HG02981 (cell line): ENCODE measurements around the gene GTF2F2.
"Not testable (repeated sequence)": the region's sequence is repeated elsewhere in the genome, so short reads cannot be mapped to it uniquely, and the experiment has no call there.

Experiments
- ATAC-seq: cut with Tn5 transposase; IDR thresholded peaks from one replicate; pipeline ENCODE4 v1.9.1; 2021; ENCODE audit warnings: mild to moderate bottlenecking, moderate library complexity; ENCODE audit not compliant: unreplicated experiment

Gene GTF2F2

DNA sequence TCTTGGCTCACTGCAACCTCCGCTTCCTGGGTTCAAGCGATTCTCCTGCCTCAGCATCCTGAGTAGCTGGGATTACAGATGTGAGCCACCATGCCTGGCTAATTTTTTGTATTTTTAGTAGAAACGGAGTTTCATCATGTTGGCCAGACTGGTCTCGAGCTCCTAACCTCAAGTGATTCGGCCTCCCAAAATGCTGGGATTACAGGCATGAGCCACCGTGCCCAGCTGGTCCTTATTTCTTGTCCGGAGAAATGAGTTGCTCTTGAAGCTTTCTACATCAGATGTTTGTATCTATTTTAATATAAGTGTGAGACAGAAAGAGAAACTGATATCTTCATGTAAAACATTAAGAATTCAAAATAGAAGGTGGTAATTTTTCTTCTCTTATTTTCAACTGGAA is 124.4 kb downstream of the GTF2F2 start:
- ATAC-seq: not testable (repeated sequence)

DNA sequence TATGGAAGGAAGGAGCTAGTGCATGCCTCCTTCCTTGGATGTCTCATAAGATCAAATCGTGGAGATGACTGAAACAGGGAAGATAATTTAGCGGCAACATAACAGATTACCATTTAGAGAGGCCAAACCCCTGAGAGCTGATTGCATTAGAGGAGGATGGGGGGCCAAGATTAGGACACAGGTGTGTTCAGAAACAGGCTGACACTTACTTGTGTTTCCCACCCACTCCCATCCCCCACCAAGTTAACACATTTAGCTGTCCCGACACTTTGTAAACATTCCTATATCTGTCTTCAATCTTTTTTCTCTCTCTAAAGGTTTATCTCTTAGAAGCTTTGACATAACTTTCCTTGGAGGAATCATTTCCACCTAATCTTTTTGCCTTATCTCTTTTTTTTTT is 129.4 kb downstream of the GTF2F2 start:
- ATAC-seq: no peak

DNA sequence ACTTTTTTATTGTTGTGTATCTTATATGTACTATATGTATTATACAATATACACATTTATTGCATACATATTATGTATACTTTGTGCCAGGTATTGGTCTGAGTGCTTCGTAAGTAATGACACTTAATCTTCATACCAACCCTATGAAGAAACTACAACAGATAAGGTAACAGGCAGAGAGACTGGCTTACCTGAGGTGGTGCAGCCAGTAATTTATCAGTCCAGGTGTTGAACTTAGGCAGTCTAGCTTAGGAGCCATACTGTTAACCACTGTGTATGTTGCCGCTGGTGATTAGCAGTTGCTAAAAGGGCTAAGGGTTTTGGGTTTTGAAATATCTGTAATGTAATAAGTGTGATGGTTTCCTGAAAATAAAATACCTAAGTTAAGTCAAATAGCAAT is 134.1 kb downstream of the GTF2F2 start:
- no peak for ATAC-seq

DNA sequence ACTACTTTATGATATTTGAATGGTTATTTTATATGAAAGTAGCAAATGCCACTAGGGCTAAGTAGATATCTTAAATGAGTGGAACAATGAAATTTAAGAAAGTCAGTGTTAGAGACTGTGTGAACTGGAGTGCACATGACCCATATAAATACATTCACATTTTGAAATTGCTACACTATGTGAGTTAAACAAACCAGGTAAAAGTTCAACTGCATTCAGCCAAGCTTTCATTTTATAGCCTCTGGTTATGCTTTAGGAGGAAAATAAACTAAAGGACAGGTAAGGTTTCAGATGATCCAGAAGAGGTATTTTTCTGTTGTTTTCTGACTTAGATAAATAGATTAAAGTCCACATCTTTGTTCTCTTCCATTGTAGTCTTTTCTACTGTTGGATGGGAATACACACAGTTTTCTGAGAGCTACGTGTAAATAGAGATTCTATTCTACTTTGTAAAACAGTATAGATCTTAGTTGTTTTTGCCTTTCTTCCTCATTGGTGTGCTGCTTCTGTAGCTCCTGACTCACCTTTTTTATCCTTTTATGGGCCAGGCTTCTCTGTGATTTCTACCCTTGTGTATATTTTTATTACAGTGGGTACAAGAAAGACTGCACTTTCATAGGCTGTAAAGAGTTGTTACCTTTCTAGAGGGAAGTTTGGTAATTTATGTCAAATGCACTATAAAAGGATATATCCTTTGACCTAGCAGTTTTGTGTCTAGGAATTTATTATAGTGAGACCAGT is 135.1 kb downstream of the GTF2F2 start:
- no peak for ATAC-seq

DNA sequence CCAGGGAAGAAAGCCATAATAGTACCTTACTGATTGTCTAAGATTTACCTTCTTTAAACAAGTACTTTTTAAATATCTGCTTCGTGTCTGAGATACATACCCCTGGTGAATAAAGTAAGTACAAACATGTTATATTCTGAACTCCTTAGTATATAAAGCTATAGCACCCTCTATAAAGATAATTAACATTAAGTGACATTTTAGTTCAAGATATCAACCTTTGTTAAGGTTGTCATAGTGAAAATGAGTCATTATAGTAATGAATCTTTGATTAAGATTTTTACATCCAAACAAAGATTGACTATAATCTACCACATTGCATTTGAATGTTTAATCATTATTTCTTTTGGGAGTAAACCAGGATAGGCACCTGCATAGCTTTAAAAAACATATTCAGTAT is 135.9 kb downstream of the GTF2F2 start:
- ATAC-seq: no peak

DNA sequence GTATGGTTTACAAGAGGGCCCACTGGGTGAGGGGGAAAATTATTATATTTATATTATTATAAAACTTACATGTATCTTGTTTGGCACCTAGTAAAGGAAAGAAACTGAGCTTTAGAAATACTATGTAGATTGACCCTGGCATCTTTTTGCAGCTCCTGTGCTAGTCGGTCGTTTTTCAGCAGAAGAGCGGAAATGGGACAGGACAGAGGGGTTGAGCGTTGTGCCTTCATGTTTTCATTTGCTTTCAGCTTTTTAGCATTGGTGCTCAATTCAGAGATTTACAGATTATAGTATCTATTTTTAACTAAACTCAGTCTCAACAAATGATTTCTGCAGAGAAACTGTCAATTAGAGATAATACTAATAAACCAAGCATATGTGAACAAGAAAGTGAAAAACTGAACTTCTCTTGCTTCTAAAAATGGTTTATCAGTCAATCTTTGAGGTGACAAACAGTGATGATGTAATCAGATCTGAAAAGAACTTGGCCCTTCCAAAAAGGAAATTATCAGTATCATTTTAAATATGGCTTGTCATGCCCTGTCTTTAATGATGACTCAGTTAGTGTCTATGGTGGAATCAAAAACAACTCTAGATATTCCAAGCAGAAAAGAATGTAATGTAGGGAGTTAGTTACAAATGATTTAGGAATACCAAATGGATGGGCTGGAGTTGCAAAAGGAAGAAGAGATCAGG is 137.5 kb downstream of the GTF2F2 start:
- no peak for ATAC-seq

DNA sequence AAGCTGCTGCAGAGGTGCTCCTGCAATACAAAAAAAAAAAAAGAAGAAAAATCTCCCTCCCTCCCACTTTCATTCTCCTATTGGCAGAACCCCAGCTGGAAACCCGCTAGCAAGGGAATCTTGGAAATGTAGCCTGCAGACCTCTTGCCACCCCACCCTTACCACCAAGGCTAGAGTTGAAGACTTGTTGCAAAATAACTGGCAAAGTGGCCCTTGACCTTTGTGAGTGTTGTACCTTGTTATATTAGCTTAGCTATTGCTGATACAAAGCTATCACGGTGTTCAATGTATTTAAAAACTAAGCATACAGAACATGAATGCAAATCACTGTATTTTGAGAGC is 138.0 kb downstream of the GTF2F2 start:
- no peak for ATAC-seq

DNA sequence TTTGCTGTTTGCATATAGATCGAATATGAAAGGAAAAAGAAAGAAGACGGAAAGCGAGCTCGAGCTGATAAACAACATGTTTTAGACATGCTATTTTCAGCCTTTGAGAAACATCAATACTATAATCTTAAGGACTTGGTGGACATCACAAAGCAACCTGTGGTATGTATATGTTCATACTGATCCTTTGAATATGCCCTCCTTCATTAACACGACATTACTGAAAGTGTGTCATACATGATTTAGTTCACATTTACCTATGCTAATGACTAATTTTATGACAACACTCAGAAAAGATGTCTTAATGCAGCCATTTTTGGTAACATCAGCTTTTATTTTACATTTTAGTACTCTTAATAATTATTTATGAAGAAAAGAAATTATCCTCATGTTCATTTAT is 146.9 kb downstream of the GTF2F2 start:
- no peak for ATAC-seq

DNA sequence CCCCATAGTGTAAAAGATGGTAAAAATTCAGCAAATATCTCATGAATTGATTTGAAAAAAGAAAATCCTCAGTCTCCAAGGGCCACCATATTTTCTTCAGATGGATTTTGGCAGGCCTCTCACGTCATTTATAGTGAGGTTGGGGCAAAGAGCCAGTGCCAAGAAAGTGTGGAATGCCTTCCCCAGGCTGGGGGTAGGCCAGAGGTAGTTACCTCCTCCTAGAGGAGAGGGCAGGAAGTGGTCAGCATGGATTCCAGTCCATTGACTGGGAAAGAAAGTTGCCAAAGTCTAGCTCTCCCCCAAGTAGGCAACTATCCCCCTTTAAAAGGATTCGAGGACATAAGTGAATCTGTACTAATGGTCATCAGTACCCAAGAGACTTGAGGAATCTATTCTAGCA is 148.9 kb downstream of the GTF2F2 start:
- ATAC-seq: no peak

DNA sequence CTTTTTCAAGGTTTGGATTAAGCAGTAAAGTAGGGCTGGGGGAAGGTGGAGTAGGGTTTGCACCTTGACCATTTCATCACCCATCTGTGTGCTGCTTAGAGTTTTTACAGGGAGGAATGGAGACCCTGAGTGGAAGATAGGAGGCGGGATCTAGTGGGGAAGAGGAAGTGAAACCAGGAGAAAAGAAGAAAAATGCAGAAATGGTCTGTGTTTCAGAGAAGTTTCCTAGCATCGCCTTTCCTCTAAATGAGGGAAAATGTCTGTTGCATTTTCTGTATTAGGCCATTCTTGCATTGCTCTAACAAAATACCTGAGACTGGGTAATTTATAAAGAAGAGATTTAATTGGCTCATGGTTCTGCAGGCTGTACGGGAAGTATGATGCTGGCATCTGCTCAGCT is 156.6 kb downstream of the GTF2F2 start:
- no peak for ATAC-seq

DNA sequence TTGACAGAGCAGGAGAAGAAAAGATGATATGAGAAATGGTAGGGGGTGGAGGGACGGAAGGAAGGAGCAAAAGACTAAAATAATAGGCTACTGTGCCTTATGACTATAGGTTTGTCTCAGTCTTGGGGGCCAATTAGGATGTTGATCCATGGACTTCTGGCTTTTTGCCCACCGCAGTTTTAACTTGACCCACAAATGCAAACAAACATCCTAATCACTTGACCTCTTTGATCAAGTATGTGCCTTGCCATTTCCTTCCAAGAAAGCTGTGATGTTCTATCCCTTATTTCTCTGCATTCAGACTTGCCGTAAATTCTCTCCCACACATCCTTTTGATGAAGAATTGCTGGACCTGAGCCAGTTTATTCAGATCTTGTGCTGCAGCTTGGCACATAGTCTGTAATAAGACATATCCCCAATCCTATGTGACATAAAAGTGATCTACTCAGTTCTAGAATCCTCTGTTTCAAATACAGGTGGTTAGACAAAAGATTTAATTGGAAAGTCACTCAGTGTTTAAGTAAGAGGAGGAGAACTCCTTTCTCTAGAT is 157.9 kb downstream of the GTF2F2 start:
- ATAC-seq: no peak

DNA sequence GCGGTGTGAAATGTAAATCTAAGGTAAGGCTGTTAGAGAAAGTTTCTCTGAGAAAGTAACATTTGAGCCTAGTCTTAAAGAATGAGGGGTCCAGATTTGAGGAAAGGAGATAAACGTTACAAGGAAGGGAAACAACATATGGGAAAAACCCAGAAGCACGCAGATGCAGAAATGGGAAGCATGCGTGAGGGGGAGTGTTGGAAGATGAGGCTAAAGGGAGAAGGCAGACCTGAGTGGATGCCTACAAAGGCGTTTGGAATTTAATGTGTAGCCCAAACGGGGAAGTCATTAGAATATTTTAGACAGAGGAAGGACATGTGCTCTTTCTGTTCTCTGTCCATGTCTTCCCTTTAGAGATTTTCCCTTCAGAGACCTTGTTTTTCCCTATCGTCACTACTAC is 159.7 kb downstream of the GTF2F2 start:
- ATAC-seq: no peak

DNA sequence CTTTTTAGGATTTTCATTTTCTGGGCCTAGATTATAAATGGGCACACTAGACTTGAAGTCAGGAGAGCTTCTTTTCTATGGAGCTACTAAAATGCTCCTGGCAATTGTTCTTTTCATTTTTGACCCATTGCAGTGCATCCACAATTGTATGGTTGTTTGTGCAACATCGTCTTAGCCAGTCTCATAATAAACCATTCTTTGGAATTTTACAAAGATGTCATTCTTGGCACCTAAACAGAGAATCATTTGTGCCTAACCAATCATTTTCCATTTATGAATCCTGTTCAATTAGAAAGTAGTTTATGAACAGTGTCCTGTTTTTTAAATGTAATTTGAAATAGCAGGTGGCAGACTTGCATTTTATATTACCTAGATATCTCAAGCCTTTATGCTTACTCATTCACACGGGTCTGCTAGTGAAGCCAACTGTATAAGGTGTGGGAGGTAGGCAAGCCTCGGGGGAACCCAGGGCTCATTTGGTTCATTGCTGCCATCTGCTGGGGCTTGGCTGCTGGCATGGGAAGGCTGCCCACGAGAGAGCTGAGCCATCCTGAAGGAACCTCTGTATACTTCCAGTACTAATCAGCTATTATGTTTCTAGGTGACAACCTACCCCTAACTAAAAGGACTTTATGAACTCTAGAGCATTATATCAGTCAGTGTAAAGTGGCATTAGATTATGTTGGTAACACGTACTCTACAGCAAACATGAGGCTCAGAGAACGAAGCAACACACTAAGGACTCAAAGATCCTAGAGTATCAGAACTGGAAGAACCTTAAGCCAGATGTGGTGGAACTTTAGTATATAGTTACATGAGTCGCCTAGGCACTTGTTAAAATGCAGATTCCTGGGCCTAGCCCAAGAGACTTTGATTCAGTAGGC is 160.7 kb downstream of the GTF2F2 start:
- peak; percentile 65 for ATAC-seq

DNA sequence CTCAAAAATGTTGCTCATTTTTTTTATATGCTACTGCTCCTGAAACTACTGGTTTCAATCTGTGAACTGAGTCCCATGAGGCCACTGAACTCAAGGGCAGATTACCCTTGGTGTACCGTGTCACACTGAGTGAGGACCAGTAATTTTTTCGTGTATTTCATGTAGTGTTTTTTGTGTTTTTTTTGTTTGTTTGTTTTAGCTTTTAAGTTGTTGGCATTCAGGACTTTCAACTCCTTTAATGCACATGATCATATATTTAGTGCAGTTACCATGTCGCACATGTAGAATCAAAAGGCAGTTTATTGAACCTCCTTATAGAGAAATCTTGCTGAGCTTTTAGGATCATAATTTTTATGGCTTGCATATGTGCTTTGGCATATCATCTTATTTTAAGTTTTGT is 162.7 kb downstream of the GTF2F2 start:
- no peak for ATAC-seq

DNA sequence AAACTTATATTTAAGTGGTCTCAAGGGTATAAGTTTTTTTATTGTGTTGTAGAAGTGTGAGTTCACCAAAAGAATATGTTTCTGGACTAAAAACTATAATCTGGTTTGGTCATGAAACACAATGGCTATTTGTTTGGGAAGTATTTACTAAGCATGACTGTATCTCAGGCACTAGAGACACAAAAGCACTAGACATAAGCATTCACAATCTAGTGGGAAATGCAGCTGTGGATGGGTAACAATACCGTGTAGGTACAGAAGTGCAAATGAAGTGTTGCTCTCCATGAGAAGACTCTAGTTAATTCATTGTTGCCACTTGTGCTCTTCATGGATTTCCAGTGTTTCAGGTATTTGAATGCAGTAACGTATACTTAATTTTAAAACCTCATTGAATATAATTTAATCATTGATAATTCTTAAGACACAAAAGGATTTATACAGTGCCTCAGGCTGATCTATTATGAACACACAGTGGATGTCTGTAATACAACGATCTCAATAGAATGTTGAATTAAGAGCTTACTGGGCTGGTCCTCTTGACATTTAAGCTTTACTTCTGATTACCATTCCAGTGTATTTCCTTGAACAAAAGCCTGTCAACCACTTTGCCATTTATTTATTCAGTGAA is 169.7 kb downstream of the GTF2F2 start:
- no peak for ATAC-seq

DNA sequence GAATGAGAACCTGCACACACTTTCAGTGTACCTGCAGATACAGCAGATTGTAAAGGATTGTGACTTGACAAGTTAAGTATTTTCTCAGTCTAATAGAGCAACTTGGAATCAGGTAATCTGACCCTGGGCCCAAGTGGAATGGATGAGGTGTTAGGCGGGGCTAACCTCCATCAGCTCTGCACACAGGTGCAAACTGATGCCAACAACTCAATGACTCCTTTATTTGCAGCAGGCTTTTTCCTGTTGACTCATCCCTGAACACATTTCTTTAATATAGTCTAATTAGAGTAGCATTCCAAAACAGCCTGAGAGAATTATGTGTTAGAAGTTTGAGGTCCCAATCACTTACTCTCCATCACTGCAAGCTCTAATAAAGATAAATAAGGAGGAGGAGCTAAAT is 171.9 kb downstream of the GTF2F2 start:
- ATAC-seq: no peak

DNA sequence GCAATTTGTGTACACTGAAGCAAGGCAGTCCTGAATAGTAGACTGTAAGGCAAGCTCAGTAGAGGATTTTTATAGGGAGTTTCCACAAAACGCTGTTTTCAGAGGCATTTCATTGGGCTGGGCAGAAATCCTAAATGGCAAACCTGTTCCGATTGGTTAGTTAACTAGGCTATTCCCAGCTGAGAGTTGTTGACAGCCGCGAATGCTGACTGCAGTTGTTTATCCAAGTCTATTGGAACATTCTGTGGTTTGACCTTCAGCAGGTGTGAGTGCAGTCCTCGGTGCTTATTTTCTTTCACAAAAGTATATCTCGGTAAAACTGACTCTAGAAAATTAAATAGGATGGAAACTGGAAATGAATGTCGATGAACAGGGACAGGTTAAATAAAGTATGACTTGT is 175.2 kb downstream of the GTF2F2 start:
- ATAC-seq: no peak

DNA sequence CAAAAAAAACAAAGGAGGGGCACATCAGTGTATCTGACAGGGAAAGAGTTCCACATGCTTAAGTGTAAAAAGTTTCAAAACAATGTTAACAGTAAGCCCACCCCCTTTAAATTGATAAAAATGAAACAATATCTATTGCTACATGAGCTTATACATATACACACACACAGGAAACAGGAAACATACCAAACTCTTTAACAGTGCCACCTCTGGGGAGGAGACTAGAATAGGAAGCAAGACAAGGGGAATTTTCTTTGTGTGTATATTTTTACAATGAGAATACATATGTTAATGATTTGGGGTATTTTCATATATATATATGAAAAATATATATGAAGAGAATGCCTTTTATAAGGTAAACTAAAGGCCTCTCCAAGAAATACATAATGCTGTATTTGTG is 175.9 kb downstream of the GTF2F2 start:
- no peak for ATAC-seq

DNA sequence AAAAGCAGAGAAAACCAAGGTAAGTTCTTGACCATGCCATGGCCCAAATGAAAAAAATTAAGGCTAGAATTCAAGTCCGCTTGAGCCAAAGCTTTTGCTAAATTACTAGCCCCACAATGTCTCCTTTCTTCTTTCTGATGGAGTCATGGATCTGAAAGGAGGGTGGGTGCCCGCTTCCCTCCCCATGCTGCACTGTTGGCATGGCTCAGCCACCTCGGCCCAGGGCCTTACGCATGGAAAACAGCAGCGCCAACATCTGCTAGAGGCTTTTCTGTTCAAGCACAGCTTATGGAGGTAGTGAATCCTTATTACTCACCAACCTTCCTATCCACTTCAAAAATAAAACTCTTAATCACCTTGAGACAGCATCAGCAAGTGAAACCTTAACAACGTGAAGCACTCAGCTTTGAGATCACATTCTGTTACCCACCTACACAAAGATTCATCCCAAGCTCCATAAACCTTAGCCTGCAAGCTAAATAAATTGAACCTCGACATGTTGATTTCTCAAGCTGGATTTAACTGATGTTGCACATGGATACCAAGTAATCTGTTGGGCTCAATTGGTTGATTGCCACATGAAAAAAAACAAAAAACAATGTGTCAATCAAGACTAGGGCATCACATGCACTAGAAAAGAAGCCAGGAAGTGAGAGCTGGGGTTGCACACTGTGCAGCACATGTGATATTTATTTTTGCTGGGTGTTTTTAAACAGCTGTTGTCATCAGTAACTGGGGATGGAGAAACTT is 177.3 kb downstream of the GTF2F2 start:
- no peak for ATAC-seq

DNA sequence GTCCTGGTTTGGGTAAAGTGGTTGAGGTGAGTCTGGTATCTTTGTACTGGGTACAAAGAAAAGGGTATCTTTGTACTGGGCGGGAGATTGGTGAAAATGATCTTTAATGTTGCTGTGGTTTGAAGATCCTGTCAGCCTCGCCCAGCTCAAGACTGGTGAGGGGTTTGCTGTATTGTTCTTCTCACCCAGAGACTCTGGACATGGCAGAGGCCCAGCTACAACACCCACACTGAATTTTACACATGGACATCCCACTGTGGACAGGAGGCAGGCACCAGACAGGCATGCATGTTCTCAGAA is 177.8 kb downstream of the GTF2F2 start:
- no peak for ATAC-seq

DNA sequence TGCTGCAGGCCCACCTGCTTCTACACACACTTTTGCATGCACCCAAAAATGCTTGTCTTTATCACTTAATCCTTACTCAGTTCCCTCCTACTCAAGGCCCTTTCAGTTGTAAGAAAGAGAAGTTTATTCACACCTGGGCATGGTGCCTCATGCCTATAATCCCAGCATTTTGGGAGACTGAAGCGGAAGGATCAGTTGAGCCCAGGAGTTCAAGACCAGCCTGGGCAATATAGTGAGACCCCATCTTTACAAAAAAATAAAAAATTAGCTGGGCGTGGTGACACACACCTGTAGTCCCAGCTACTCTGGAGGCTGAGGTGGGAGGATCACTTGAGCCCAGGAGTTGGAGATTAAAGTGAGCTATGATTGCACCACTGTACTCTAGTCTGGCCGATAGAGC is 178.2 kb downstream of the GTF2F2 start:
- ATAC-seq: not testable (repeated sequence)
